ENCODE data around the gene STX16.

GRCh38 chr20:58699623-58700107, 48.6 kb downstream of the STX16 start:
- no peak for TF ChIP-seq POLR2AphosphoS5 (IDR thresholded peaks at IDR 0.05)
- TF ChIP-seq CTCF (IDR thresholded peaks at IDR 0.05): no peak
- no peak for TF ChIP-seq POLR2A (IDR thresholded peaks at IDR 0.05)
- no peak for TF ChIP-seq EP300 (IDR thresholded peaks at IDR 0.05)

Data from stomach (tissue), 4 donors.